Hematopoietic multipotent progenitor cell treated with erythropoietin and hydrocortisone succinate and interleukin-3 and kit ligand, for 8 days (in vitro differentiated cells): ENCODE data around the gene AFAP1.

Source experiments
- DNase-seq: peaks from one replicate; pipeline ENCODE4 v3.0.0-alpha.2; 2015

The AFAP1 gene

DNA sequence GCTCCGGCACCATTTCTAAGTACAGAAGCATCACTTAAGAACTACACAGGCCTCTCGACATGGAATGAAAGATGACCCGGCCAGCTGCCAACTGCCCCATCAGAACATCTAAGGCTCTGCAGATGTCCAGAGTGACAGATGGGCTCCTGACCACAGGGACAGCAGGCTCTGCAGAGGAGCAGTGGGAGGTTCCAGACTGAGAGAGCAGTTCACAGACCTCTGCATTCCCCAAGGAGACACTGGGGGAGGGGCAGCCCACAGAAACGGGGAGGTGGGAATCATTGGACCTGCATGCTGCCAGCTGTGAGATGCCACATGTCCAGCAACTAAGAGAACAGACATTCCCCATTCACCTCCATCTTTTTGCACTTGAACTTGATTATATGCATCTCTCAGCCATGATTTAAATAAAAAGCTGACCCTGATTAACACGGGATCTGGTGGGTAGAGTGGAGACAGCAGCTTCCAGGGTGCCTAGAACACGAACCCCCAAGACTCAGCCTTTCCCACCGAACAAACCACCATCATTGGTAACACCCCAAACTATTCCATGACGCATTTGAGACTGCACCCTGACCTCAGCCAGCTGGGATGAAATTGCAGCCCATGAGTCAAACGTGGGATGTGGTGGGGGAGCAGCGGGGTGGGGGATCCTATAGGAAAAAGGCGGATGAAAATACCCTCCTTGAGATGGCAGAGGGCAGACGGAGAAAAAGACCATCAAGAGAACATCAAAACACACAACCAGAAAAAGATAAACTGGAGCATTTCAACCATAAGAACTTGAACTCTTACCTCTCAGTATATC is 47.2 kb downstream of the AFAP1 start:
- DNase-seq = no peak

DNA sequence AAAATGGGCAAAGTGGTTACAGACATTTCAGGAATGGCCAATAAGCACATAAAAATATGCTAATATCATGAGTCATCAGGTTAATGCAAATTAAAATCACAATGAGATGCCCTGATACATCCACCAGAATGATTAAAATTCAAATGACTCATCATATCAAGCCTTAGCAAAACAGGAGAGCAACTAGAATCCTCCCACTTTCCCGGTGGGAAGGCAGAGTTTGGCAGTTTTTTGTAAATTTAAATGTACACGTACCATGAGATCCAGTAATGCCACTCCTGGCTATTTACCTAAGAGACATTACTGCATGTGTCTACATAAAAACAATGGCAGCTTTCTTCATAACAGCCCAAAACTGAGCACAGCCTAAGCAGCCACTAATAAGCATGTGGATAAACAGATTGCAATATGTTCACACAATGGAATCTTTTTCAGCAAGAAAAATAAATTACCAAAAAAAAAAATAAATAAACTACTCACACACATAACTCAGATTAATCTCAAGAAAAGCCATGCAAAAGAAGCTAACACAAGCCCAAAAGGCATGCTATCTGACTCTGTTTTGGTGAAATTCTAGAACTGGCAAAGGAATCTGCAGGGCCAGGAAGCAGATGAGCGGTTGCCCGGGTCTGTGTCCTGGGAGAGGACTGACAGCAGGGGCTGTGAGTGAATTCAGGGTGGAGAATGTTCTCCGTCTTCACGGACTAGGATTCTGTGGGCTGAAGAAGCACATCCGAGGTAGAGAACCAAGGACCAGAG is 48.8 kb downstream of the AFAP1 start:
- no peak for DNase-seq

DNA sequence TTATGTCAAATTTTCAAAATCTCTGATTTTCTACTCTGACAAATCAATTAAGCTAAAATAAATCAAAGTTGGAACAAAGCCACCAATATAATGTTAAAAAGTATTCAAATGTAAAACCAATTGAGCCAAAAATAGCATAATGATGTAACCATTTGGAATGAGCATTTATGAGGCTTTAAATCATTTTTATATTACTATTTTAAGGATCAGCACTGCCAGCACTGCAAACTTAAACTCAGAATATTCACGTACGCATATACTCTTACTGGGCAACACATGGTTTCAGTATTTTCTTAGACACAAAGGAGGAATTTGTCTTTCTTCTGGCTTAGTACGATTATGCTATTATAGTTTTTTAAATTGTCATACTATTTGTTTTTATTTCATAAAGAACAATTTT is 52.2 kb downstream of the AFAP1 start:
- no peak for DNase-seq

DNA sequence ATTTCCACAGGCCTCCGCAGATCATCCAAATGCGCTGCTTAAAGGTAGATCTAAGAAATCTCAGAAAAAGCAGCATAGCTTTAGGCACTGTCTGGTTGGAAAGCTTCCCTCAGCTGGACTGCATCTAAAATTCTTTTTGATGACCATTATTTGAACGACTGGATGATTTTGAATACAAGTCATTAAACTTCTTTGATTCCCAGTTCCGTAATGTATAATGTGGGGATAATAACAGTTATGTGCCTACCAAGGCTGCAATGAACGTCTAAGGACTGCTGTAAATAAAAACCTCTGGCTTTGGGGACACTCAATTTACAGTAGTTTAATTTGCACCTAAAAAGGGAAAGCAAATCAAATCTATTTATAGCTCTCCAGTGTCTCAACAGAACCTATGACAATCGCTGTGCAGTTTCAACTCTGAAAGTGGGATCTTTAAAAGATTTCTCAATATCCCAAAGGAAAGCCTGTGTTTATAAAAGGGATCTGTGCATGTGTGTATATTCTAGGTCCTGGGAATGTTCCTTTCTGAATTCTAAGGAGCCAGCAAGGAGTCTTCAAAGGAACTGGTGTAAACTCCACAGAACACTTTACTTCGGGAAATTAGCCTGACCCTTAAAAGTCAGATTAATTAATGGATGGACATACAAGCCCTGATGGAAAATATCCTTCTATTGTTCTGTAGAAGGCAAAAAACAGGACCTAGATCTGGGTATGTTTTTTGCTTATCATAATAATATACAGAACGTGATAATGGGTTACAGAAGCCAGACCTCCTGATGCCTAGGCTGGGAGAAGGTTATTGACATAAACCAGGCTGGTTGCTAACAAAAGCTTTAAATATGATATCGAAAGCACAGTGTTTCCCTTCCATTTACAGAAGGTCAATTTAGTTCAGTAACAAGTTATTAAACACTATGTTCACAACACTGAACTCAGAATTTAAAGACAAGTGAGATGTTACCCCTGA is 53.4 kb downstream of the AFAP1 start:
- no peak for DNase-seq

DNA sequence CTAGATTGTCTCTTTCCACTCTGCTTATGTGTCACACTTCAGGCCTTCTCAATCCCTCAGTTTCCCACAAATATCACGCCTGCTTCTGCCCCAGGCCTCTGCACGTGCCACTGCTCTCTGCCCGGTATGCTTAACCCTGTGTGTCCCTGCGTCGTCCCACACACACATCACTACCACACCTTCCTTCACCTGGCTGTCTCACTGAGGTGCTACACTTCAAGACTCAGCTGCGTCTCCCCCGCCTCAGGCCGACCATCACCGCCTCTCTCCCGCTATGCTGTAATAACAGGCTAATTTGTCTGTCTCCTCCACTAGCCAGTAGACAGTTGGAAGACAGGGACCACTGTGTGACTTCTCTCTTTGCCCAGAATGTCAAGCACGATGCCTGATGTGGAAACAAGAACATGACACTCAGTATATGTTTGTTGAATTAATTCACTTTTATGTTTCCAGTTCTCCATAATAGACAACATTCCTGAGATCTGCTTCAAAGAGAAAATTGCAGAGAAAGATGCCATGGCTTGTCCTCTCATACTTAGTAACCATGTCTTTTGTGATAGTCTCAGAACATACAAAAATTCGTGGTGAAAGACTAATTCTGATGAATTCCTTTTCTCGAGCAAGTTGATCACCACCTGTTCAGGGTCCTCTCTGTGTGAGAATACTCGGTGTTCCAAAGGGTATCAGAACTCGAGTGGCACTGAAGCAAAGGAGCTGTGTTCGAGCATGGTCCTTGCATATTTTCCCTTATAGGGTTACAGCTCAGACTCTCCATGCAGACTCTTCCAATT is 54.2 kb downstream of the AFAP1 start:
- no peak for DNase-seq

DNA sequence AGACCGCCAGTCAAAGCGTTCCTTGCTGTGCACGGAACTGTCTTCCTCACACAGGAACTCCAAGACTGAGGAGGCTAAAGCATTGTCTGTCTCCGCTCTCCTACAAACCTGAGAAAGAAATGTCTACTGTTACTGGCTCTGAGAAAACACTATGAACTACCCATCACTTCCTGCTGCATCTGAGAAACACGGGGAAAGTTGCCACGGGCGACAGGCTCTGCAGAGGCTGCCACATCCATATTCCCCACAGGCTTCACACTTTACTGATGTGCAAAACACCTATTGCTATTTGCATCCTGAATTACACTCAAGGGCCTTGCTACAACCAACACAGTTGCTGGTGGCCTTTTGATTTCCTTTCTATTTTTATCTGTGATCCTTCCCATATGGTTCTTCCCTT is 59.0 kb downstream of the AFAP1 start:
- DNase-seq = no peak

DNA sequence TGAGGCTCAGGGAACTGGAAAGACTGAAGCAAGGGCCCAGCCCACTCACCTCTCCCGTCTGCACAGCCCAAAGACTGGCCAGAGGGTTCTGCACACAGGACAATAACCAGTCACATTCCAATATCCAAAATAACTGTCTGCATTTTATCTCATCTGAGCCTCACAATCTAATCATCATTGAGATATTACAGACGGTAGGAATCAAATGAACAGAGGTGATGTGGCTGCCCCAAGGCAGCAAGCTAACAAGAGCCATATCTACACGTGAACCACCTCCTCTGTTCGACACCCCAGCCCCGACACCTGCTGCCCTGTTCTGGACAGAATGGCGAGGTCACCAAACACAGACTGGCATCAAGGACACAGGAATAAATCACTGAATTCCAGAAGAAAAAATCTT is 60.5 kb downstream of the AFAP1 start:
- DNase-seq = no peak

DNA sequence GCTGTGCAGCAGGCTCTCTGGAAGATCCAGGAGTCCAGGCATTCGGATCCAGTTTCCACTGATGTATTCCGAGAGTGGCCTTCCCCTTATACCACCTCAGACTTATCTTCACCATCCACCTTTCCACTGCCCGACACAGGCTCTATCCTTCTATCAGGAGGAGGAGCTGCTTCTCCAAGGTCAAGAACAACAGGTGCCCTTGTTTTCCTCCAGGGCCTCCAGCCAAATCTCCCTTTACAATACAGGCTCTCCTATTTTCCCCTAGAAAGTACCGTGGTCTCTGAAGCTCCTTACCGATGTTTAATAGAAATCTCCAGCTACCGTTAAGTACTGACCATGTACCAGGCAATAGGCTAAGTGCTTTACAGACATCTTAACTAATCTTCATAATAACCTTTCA is 61.3 kb downstream of the AFAP1 start:
- no peak for DNase-seq

DNA sequence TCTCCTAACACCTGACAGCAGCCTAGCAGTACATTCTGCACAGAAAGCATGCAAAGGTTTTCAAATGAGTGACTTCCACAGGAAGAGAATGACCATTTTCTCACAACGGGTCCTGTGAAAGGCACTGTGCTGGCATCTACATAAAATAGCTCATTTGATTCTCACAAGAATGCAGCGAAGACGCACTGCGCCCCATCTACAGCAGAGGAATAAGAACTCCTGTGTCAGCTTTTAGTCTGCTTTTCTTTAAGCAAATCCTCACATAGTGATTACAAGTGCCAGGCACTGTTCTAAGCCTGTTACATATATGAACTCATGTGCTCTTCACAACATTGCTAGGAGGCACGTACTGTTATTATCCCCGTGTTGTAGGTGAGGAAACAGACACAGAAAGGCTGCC is 62.5 kb downstream of the AFAP1 start:
- no peak for DNase-seq

DNA sequence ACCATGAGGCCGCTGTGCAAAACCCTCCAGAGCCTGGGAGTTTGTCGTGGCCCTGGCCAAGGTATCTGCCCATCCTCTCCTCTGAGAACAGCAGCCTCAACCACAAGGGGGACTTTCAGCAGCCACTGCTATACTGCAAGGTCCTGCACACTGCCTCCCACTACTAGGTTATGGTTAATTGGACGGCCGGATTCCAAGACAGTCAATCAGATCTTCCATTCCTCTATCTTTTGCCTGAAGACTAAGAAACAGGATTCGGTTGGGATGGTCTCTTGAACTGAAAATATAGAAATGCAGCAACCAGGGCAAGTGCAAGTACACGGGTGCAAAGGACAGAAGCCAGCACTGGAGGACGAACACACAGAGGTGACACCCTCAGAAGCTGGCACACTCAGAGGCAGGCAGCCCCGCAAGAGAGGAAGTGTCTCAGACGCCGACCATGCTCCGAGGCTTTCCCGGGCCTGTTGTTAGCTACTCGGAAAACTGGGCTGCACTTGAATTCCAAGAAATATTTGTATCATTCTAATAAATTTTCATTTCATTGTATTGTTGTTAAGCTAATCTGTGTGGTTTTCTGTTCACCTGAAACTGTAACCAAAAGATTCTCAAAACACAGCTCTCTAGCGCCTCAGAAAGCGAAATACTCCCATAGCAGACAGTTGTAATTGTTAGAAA is 63.3 kb downstream of the AFAP1 start:
- no peak for DNase-seq

DNA sequence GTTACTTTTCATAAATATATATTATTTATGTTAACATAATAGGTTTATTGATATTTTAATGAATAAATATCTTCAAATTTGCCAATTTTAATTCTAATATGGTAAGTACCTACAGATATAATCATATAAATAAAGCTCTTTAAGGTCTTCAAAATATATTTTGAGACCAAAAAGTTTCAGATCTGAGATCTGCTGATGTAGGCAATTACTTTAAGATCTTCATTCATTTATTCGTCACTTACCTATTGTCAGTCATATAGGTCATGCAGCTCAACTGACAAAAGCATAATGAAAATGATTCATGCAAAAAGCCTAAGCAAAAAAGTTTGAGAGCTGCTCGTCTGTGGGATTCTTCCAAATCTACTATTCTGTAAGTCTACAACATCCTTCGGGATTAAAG is 64.8 kb downstream of the AFAP1 start:
- DNase-seq = no peak

DNA sequence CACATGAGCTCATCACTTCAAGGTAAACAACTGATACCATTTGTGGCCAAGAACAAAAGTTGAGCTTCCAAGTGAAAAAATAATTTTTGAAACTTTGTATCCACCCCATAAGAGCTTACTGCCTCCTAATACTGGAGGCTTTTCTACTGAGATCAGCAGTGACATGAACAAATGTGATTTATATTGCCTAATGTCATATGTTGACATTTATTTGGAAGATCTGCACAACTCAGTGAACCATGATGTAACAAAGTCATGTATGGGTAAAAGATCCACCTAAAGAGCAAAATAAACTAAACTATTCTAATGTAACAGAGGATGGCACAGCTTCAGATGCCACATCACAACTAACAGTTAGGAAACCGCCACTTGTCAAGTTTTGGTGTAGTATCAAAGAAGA is 65.8 kb downstream of the AFAP1 start:
- DNase-seq = no peak

DNA sequence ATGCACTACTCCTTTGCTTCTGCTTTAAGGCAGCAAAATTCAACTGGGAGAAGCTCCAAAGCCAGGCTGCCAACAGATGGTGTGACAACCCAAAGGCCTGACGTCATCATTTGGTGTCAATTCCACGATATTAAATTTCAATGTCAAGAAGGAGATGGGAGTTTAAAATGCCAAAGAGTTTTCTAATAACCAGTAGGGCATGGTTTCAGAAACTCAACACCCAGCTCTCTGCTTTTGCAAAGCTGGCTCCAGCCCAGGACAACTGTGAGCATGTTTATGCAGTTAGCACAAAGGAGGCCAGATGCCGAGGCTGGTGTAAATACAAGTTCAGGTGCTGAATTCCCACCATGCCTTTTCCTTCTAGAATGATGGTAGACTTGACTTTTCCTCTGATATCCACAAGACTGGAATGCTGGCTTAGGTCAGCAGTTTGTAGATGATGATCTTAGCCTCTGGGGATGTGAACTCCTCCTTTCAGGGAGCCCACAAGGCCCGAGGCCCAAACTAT is 67.3 kb downstream of the AFAP1 start:
- no peak for DNase-seq

DNA sequence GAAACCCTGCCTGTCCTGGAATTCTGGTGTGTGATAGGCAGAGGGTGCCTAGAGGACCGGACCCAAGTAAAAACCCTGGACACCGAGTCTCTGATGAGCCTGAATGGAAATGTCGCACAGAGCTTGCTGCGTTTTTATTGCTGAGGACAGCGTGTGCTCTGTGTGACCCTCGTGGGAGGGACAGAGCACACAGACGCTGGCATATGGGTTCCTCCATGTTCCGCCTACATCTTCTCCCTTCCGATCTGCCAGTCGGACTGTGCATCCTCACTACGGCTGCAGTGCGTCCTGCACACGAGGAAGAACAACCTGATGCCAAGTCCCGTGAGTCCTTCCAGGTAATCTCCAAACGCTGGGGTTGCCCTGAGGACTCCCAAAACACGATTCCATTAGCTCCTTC is 68.3 kb downstream of the AFAP1 start:
- no peak for DNase-seq

DNA sequence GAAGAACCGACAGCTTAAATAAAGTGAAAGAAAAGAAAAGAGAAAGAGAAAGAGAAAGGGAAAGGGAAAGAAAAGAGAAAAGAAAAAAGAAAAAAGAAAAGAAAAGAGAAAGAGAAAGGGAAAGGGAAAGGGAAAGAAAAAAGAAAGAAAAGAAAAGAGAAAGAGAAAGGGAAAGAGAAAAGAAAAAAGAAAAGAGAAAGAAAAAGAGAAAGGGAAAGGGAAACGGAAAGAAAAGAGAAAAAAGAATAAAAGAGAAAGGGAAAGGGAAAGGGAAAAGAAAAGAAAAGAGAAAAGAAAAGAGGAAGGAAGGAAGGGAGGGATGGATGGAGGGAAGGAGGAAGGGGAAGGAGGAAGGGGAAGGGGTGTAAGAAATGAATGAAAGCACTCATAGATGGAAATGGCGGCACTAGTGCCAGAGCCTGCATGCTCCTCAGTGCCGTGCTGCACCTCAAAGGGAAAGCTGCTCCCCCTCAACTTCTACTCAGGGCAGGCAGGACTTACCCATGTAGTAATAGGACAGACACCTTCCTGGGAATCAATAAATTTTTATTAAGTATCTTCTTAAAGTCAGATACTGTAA is 70.7 kb downstream of the AFAP1 start:
- no peak for DNase-seq

DNA sequence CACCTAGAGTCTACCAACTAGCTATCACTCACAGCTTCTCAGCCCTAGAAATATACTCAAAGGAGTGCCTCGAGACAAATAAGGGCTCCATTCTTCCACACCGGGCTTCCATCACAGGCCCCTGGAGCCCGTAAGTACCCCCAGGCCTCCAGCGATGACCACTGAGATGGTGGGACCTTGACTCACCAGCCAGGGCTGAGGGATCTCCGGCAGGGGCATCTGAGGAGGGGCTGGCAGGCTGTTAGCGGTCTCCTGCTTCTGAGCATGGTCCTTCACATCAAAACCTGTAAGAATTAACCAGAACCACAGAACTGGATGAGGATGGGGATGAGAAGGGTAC is 71.3 kb downstream of the AFAP1 start:
- no peak for DNase-seq

DNA sequence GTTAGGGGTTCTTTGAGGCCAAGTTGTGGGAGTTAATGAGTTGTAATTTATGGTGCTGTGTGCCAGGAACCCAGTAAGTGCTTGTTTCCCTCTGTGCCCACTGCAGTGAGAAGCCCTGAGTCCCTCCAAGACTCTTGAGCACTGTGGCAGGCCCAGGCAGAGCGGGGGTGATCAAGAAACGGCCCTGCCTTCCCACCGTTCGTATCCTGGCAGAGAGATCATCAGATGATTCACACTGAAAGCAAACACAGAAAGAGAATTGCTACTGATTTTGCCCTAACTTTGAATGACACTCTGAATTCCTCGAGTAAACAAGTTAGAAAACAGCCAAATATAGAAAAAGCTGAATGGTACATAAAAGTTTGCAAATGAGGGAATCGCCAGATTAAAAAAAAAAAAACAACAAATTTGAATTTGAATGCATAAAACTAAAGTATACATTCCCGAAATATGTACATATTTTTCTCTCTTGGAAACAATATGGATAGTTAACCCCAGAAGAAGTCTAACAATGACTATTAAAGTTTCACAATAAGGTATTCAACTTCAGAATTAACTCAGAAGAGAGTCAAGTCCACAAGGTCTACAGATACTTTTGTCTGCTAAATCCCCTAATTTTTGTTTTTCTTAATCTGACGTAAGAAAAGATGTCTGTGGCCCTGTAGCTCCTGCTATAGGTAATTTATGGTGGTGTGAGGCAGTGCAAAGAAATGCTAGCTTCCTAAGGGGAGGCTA is 71.8 kb downstream of the AFAP1 start:
- DNase-seq = no peak

DNA sequence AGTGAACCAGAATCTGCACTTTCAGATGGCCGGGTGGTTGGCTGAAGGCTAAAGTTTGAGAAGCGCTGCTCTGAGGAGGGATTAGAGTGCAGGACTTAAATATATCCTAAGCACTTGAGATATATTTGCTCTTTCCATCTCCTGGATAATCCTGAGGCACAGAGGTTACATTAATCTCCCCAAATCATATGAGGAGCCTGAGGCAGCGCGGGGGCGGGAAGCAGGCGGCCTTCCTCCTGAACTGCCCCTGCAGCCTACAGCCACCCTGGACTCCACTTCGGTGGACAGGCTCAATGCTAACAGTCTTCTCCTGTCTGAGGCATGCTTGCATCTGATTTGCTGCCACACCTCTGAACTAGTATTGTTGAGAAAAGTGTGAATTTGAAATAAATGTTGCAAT is 72.5 kb downstream of the AFAP1 start:
- no peak for DNase-seq

DNA sequence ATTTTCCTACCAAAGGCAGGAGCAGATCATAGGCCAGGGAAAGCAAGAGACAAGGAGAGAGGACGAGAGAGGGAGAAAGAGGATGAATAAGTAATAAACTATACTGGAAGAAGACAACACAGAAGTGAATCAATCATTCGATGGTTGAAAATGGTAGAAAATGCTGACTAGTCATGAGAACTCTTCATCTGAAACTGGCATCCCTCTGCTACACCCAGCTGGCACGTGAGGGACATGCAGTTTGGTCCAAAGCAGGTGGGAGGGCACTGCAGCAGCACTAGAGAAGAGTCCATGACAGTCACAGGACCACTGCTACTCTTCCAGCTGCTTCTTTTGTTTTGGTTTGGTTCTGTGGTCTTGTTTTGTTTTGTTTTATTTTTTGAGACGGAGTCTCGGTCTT is 74.1 kb downstream of the AFAP1 start:
- no peak for DNase-seq

DNA sequence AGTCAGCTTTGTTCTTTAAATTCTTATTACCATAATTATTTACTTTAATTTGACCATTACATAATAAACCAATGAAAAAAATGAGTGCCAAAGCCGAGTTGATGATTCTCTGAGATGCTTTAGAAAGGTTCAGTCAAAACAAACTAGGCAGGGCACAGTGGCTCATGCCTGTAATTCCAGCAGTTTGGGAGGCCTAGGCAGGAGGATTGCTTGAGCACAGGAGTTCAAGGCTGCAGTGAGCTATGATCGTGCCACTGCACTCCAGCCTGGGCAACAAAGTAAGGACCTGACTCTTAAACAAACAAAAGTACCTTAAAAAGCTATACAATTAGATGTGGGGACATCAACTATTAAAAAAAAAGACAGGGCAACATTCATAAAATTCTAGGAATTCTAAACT is 75.0 kb downstream of the AFAP1 start:
- no peak for DNase-seq
